ENCODE data around the gene OSBPL9.
"Not testable (repeated sequence)": the region's sequence is repeated elsewhere in the genome, so short reads cannot be mapped to it uniquely, and the experiment has no call there.

- not testable (repeated sequence) for TF ChIP-seq SP1 (IDR thresholded peaks at IDR 0.05); LEF1 (IDR thresholded peaks at IDR 0.05; ENCODE audit: borderline replicate concordance); CTBP1 (IDR thresholded peaks at IDR 0.05; ENCODE audit: borderline replicate concordance); NFRKB (IDR thresholded peaks at IDR 0.05); FOXM1 (IDR thresholded peaks at IDR 0.05; ENCODE audit: borderline replicate concordance); ZNF384 (IDR thresholded peaks at IDR 0.05)
Observed at GRCh38 chr1:51701782-51702181, 84.9 kb downstream of the OSBPL9 start.
